Rectal smooth muscle tissue (tissue), 1 donor: ENCODE results near the gene HMGB4.

ENCODE experiments used
- H3K27ac ChIP-seq: one replicate; pipeline ENCODE4 v1.7.0; 2013; ENCODE audit warnings: low read depth, low read length, inconsistent platforms
- H3K27me3 ChIP-seq: one replicate; pipeline ENCODE4 v1.7.0; 2013; ENCODE audit warnings: low read length; ENCODE audit not compliant: control insufficient read depth, insufficient read depth
- H3K36me3 ChIP-seq: one replicate; pipeline ENCODE4 v1.7.0; 2013; ENCODE audit warnings: low read length; ENCODE audit not compliant: control insufficient read depth, insufficient read depth
- H3K4me1 ChIP-seq: one replicate; pipeline ENCODE4 v1.7.0; 2013; ENCODE audit warnings: low read length; ENCODE audit not compliant: control insufficient read depth, insufficient read depth
- H3K4me3 ChIP-seq: one replicate; pipeline ENCODE4 v1.7.0; 2013; ENCODE audit warnings: low read length
- H3K9ac ChIP-seq: one replicate; pipeline ENCODE4 v1.7.0; 2013; ENCODE audit warnings: low read length

HMGB4 gene

DNA sequence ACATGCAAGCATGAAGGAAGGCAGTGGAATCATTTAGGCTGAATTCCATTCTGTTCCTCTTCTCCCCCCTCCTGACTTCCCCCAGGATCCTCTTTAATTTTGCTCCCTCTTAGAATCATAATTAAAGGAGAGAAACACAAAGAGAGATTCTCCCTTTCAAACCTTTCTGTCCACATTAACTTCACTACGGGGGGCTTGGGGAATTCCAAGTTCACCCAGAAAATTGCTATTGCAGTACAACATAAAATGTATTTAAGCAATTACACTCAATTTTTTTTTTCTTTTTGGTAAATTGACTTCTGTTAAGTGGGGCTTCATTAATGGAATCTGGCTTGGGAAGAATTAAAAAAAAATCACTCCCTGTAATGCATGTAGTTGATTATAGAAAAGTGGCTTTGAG, 13.4 kb upstream of the HMGB4 start:
- H3K9ac ChIP-seq, result no peak overlapping the region

DNA sequence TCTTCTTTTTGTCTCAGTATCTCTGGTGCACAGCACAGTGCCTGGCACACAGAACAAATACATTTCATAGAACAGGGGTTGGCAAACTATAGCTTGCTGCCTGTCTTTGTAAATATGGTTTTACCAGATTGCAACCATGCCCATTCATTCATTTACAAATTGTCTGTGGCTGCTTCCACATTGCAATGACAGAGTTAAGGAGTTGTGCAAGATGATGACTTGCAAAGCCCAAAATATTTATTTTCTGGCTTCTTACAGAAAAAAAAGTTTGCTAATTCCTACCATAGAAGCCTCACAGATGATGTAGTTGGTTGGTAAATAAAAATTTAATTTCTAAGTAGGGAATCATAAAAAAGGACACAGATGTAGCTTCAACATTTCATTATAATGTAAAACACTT, 11.2 kb upstream of the HMGB4 start:
- no peaks in the 10 kb centered on the region for H3K36me3 ChIP-seq
- H3K9ac ChIP-seq, result no peak overlapping the region
- no peak overlapping the region for H3K4me3 ChIP-seq
- no peaks in the 10 kb centered on the region for H3K27me3 ChIP-seq
- no peak overlapping the region for H3K27ac ChIP-seq
- no peaks in the 10 kb centered on the region for H3K4me1 ChIP-seq

More for the DNA sequence above, 13.4 kb upstream of the HMGB4 start:
- H3K27me3 ChIP-seq, result no peaks in the 10 kb centered on the region
- H3K4me1 ChIP-seq, result no peaks in the 10 kb centered on the region
- no peak overlapping the region for H3K4me3 ChIP-seq
- no peaks in the 10 kb centered on the region for H3K36me3 ChIP-seq
- no peak overlapping the region for H3K27ac ChIP-seq

DNA sequence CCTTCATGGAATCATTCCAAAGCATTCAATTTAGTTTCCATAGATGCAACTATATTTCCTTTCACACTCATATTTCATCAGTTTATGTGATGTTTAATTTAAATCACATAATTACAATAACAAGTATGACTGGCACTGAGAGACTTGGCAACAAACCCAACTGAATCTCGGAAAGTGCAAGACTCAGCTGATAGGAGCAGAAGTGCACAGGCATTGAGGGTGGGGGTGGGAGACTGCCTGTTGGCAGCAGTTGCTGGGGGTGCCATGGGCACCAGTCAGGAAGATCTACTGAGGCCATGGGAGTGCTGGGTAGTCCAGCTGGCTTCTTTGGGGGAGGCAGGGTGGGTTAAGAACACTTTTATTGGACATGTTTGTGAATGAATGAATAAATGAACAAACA, 10.4 kb upstream of the HMGB4 start:
- H3K27ac ChIP-seq, result no peak overlapping the region
- no peaks in the 10 kb centered on the region for H3K36me3 ChIP-seq
- H3K4me3 ChIP-seq, result no peak overlapping the region
- H3K9ac ChIP-seq, result no peak overlapping the region
- no peaks in the 10 kb centered on the region for H3K27me3 ChIP-seq
- no peaks in the 10 kb centered on the region for H3K4me1 ChIP-seq

DNA sequence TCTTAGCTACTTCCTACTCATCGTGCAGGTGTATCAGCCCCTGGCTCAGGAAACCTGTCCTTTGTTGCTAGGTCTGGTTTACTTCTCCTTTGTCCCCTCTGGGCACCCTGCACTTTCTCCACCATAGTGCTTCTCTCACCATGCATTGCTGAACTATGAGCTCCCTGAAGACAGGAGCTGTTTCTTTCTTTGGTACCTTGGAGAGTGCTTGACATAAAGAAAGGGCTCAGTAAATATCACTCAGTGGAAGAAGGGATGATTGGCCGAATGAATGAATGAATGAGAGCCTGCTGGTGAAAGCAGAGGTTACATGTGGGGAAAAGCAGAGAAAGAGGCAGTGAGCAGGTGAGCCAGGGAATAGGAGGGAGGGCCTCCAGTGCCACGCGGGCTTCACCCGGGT, 9.8 kb upstream of the HMGB4 start:
- H3K27ac ChIP-seq, result no peak overlapping the region
- H3K36me3 ChIP-seq, result no peaks in the 10 kb centered on the region
- no peak overlapping the region for H3K9ac ChIP-seq
- no peak overlapping the region for H3K4me3 ChIP-seq
- H3K27me3 ChIP-seq, result no peaks in the 10 kb centered on the region
- no peaks in the 10 kb centered on the region for H3K4me1 ChIP-seq

DNA sequence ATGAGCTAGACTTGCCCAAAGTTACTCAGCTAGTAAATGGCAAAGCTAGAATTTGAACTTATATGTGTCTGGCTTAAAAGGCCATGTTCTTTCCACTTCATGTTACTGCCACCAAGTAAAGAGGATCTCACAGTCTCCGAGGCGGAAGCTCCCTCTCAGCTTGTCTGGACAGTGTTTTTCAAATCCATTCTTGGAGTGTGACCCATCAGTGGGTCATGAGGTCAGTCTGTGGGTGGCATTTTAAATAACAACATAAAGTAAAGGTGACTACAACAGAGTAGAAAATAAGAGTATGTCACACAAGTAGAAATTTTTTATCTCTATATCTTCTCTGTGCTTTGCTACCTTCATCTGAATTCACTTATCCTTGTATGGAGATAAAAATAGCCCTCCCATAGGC, 3.2 kb upstream of the HMGB4 start:
- no peaks in the 10 kb centered on the region for H3K27me3 ChIP-seq
- H3K36me3 ChIP-seq, result no peaks in the 10 kb centered on the region
- no peak overlapping the region for H3K27ac ChIP-seq
- H3K9ac ChIP-seq, result no peak overlapping the region
- H3K4me1 ChIP-seq, result no peaks in the 10 kb centered on the region
- no peak overlapping the region for H3K4me3 ChIP-seq

DNA sequence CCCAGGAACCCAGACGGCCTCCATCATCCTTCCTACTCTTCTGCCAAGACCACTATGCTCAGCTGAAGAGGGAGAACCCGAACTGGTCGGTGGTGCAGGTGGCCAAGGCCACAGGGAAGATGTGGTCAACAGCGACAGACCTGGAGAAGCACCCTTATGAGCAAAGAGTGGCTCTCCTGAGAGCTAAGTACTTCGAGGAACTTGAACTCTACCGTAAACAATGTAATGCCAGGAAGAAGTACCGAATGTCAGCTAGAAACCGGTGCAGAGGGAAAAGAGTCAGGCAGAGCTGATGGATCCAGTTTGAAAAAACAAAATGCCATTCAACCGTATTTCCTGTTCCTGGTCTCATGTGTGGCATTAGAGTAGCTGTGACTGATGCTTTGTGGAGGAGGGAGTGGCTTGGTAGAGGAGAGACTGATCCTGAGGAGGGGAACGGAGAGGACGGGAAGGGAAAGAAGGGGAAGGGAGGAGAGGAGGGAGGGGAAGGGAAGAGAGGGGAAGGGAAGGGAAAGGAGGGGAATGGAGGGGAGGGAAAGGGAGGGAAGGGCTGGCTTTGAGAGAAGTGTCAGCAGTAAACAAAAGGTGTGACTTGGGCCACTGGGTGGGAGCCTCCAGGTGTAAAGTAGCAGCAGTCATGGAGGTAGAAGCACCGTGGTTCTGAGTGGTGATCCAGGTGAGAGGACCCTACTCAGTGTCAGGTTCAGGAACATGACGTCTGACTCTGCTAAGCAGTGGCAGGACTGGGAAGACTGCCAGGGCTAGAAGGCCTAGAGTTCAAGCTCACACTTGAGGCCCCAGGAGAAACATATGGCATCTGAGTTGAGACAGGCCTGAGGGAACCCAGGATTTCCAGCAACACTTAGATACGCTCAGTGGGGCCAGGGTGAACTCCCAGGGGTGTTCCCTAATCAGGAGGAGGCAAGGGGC, 846 bp downstream of the HMGB4 start:
- Histone ChIP-seq H3K27ac (no peak overlapping the region), H3K9ac (no peak overlapping the region), H3K27me3 (no peaks in the 10 kb centered on the region), H3K4me1 (no peaks in the 10 kb centered on the region), H3K4me3 (no peak overlapping the region), H3K36me3 (no peaks in the 10 kb centered on the region)

DNA sequence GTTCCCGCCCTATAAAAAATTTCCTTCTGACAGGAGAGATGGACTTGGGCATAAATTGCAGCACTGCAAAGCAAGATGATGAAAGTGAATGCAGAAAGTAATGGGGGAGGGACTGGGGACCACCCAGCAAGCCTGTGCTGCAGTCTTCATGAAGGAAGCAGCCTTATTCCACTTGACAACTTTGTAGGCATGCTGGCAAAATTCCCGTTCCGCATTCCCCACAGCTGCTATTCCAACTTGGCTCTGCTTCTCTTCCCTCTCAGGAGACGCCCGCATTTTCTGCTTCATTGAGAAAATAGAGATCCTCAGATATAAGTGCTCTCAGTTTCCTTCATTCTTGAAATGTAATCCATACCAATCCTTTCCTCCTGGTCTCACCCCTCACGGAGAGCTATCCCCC, 2.4 kb downstream of the HMGB4 start:
- Histone ChIP-seq H3K27ac (no peak overlapping the region), H3K36me3 (no peaks in the 10 kb centered on the region), H3K27me3 (no peaks in the 10 kb centered on the region), H3K4me3 (no peak overlapping the region), H3K4me1 (no peaks in the 10 kb centered on the region), H3K9ac (no peak overlapping the region)

DNA sequence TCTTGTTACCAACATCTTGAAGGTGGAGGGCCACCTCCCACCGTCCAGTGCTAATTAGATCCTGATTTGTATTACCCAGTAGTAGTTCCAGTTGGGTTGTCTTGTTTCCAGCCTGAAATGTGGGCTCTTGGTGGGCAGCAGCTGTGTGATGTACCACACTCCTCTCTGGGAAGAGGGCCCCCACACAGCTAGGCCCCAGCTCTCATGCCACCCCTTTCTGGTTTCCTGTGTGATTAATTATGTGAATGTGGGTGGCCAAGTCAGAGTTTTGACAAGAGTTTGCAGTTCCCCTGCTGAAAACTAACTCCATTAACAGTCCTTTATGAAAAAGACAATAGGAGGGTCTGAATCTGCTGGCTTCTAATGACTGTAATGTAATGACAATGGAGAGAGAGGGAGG, 3.8 kb downstream of the HMGB4 start:
- H3K27me3 ChIP-seq, result no peaks in the 10 kb centered on the region
- no peak overlapping the region for H3K4me3 ChIP-seq
- H3K27ac ChIP-seq, result no peak overlapping the region
- no peak overlapping the region for H3K9ac ChIP-seq
- no peaks in the 10 kb centered on the region for H3K36me3 ChIP-seq
- no peaks in the 10 kb centered on the region for H3K4me1 ChIP-seq

DNA sequence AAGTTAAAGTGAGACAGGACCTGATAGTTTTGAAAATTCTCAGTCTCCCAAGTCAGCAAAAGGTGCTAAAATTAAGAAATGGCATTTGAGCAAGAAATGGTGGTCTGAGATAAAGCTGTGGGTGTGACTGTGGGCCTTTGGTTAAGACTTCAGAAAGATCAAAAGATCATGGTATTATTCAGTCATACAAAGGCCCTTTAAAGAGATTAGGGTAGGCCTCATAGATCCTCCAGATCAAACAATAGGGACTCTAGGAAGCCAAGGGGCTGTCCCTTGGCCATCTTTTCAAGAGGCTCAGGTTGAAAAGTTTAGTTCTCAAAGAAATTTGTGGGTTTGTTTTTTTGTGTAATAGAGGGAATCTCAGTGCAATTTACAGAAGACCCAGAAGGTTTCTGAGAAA, 8.4 kb downstream of the HMGB4 start:
- H3K27ac ChIP-seq, result no peak overlapping the region
- no peaks in the 10 kb centered on the region for H3K27me3 ChIP-seq
- no peak overlapping the region for H3K4me3 ChIP-seq
- H3K9ac ChIP-seq, result no peak overlapping the region
- H3K4me1 ChIP-seq, result no peaks in the 10 kb centered on the region
- H3K36me3 ChIP-seq, result no peaks in the 10 kb centered on the region

DNA sequence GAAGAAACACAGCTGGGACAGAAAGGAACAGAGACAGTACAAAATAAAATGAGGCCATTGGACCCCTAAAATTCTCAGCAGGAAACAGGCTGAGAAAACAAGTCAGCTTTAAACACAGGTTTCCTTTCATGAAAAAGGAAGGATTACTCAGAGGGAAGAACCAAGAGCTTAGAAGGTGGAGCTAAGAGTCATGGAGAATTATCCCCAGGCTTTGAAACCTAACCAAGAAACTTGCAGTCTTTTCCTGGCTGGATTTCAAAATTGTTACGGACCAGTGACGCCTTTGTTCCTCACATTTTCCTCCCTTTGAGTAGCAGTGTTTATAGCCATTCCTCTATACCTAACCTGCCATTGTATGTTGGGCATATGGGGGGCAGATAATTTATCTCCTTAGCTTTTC, 8.8 kb downstream of the HMGB4 start:
- H3K36me3 ChIP-seq, result no peaks in the 10 kb centered on the region
- H3K4me1 ChIP-seq, result no peaks in the 10 kb centered on the region
- no peaks in the 10 kb centered on the region for H3K27me3 ChIP-seq
- H3K4me3 ChIP-seq, result no peak overlapping the region
- no peak overlapping the region for H3K9ac ChIP-seq
- no peak overlapping the region for H3K27ac ChIP-seq

DNA sequence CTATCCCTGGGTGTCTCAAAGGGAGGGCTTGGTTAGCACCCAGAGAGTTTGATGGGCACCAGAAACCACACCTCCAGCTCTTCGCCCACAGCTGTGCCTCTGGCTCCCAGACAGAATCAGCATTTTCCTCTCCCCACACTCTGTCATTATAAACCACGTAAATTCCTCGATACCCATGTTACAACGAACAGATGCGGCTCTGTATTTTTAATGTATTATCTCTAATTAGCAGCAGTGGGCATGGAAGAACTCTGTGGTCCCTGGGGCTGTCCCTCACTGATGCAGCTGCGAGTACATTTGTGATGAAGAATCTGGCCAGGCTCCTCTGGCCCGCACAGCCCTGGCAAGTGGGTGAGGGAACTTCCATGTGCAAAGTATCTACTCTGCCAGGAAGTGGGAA, 10.8 kb downstream of the HMGB4 start:
- H3K27ac ChIP-seq, result no peak overlapping the region
- no peak overlapping the region for H3K9ac ChIP-seq
- no peak overlapping the region for H3K4me3 ChIP-seq
- no peaks in the 10 kb centered on the region for H3K4me1 ChIP-seq
- no peaks in the 10 kb centered on the region for H3K36me3 ChIP-seq
- no peaks in the 10 kb centered on the region for H3K27me3 ChIP-seq

DNA sequence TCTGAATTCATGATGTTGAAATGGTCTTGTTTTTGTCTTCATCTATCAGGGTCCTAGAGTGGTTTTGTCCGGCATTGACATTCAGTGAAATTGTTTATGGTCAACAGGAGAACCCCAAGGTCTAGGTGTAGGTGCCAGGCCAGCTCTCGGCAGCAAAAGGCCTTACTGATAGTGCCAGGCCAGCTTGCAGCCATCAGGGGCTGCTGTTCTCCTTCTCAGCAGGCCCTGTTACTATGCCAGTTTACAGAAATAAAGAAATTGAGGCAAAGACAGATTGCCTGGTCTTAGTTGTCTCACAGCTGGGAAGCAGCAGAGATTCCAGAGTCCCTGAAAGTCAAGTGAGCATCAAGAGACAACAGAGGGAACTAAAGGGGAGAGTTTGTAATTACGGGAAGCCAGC, 12.0 kb downstream of the HMGB4 start:
- Histone ChIP-seq H3K36me3 (no peaks in the 10 kb centered on the region), H3K4me1 (no peaks in the 10 kb centered on the region), H3K27ac (no peak overlapping the region), H3K27me3 (no peaks in the 10 kb centered on the region), H3K9ac (no peak overlapping the region), H3K4me3 (no peak overlapping the region)

DNA sequence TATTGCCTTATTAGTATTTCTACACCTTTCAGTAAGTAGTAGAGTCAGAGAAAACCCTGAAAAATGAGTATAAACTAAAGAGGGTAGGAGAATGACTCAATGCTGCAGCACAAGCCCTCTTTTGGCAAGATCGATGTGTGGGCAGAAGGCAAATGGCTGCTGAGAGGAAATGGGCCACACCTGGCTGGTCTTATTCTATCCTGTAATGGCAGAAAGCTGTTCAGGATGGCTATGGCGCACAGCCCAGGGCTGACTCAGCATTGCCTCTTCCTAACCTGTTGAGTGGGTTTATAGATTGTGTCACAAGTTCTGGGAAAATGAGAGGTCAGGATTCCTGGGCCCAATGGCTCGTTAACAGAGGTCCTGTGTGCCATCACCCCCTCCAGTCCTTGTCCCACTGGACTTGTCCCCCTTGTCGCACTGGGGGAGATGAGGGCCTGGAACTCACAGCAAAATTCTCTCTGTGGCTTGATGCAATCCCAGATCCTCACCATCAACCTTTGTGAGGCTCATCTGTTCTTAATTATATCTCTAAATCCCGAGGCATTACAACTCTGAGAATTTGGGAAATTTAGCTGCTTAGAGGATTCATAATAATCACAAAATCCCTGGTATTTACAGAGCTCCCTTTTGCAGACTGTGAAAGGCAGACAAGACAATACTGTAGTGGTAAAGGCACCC, 13.2 kb downstream of the HMGB4 start:
- H3K27ac ChIP-seq, result no peak overlapping the region
- H3K36me3 ChIP-seq, result no peaks in the 10 kb centered on the region
- no peak overlapping the region for H3K9ac ChIP-seq
- no peak overlapping the region for H3K4me3 ChIP-seq
- H3K27me3 ChIP-seq, result no peaks in the 10 kb centered on the region
- H3K4me1 ChIP-seq, result no peaks in the 10 kb centered on the region
